Transverse colon (tissue), 4 donors: Measurements from ENCODE around the gene HVCN1.

Source experiments
- CTCF ChIP-seq, 5 experiments: fragments of 200-600 bp in 3 of 5; fragments of 450-650 bp in 2 of 5; sonication (generic) in 3 of 5; IDR thresholded peaks; 1 replicate in 2 of 5; 2 replicates in 3 of 5; pipeline ENCODE4 v1.5.1; 2016 to 2017; ENCODE audit warnings: antibody characterized with exemption in 5 of 5, inconsistent platforms in 3 of 5, mild to moderate bottlenecking in 2 of 5, moderate library complexity in 1 of 5
- EP300 ChIP-seq: sonication (generic); formaldehyde crosslinking; IDR thresholded peaks from one replicate; pipeline ENCODE4 v1.6.1; 2017; ENCODE audit warnings: antibody characterized with exemption, low read depth
- POLR2A ChIP-seq: fragments of 450-650 bp; IDR thresholded peaks from one replicate; pipeline ENCODE4 v1.6.1; 2016; ENCODE audit warnings: antibody characterized with exemption, mild to moderate bottlenecking, moderate library complexity
- POLR2AphosphoS5 ChIP-seq, 3 donors: sonication (generic); formaldehyde crosslinking; IDR thresholded peaks; one replicate each; pipeline ENCODE4 v1.6.1; 2016; ENCODE audit warnings: antibody characterized with exemption in 3 of 3

- TF ChIP-seq CTCF (IDR thresholded peaks at IDR 0.05) (no peak), POLR2AphosphoS5 (IDR thresholded peaks at IDR 0.05) (no peak), POLR2A (no peak), EP300 (no peak)
These were observed 42.6 kb upstream of the HVCN1 start for GRCh38 chr12:110731479-110731878.
